Fibroblast of lung (primary cell): ENCODE results near the gene ANKRD13B. TPM values are rescaled to one million over a fixed set of nuclear protein-coding genes. Genes with fewer than 3 reads are reported as not detected.

Experiments used
- DNase-seq, 2 donors: peaks; one replicate each; pipeline versions ENCODE4 v3.0.0 to v3.0.0-alpha.2; 2010; ENCODE audit warnings: low read depth in 2 of 2
- H2AFZ ChIP-seq: 2 replicates; pipeline ENCODE4 v1.5.1; 2012; ENCODE audit warnings: low read length, control low read depth, inconsistent platforms
- H3K27ac ChIP-seq: 2 replicates; pipeline ENCODE4 v1.5.1; 2011; ENCODE audit warnings: low read length, control low read depth; ENCODE audit not compliant: insufficient read depth
- H3K27me3 ChIP-seq: 2 replicates; pipeline ENCODE4 v1.5.1; 2011; ENCODE audit warnings: mild to moderate bottlenecking, low read length; ENCODE audit not compliant: control insufficient read depth, insufficient read depth
- H3K36me3 ChIP-seq: 2 replicates; pipeline ENCODE4 v1.5.1; 2011; ENCODE audit warnings: low read length; ENCODE audit not compliant: control insufficient read depth, insufficient read depth
- H3K4me1 ChIP-seq: 2 replicates; pipeline ENCODE4 v1.5.1; 2011; ENCODE audit warnings: low read length; ENCODE audit not compliant: control insufficient read depth, insufficient read depth; ENCODE audit errors: extremely low read depth
- H3K4me2 ChIP-seq: 2 replicates; pipeline ENCODE4 v1.5.1; 2011; ENCODE audit warnings: low read length, control low read depth; ENCODE audit not compliant: insufficient read depth; ENCODE audit errors: extremely low read depth
- H3K4me3 ChIP-seq, 4 experiments: fragments of 200-600 bp in 1 of 4; sonication (generic) in 1 of 4; replicated peaks in 1 of 4; 2 replicates each; pipeline ENCODE4 v1.5.1; 2011 to 2016; ENCODE audit warnings: low read length in 4 of 4, low read depth in 3 of 4, mild to moderate bottlenecking in 3 of 4, control low read depth in 2 of 4, inconsistent platforms in 1 of 4, mixed read lengths in 1 of 4; ENCODE audit not compliant: insufficient read depth in 1 of 4; ENCODE audit errors: control extremely low read depth in 1 of 4
- H3K79me2 ChIP-seq: 2 replicates; pipeline ENCODE4 v1.5.1; 2012; ENCODE audit warnings: mild to moderate bottlenecking, low read length, inconsistent platforms; ENCODE audit not compliant: control insufficient read depth, insufficient read depth
- H3K9ac ChIP-seq: 2 replicates; pipeline ENCODE4 v1.5.1; 2011; ENCODE audit warnings: mild to moderate bottlenecking, low read length, control low read depth; ENCODE audit not compliant: insufficient read depth
- H3K9me3 ChIP-seq: 2 replicates; pipeline ENCODE4 v1.5.1; 2012; ENCODE audit warnings: low read depth, low read length; ENCODE audit not compliant: control insufficient read depth, insufficient read depth
- H4K20me1 ChIP-seq: 2 replicates; pipeline ENCODE4 v1.5.1; 2011; ENCODE audit warnings: low read length; ENCODE audit not compliant: control insufficient read depth, insufficient read depth; ENCODE audit errors: extremely low read depth
- EZH2 ChIP-seq: IDR thresholded peaks from 2 replicates; pipeline ENCODE4 v1.5.1; 2012; ENCODE audit warnings: low read length, control low read depth, mild to moderate bottlenecking; ENCODE audit errors: missing control alignments
- polyA plus RNA-seq, 2 donors: library from polyadenylated mRNA; depleted of rRNA in 1 of 2; stranded (reverse) in 1 of 2; unstranded in 1 of 2; fragments of >200 nt; gene quantifications; 2 replicates each; pipeline ENCODE4 v1.2.1, GENCODE V29; 2011 to 2012; ENCODE audit warnings: missing spikeins in 1 of 2
- total RNA-seq: library from RNA; depleted of rRNA; stranded (reverse); fragments of >200 nt; gene quantifications from 2 replicates; pipeline ENCODE4 v1.2.1, GENCODE V29; 2014
- TF ChIP-seq, protein P1 (sequence below), 2 donors: IDR thresholded peaks in 1 of 2; conservative IDR thresholded peaks in 1 of 2; 1 replicate in 1 of 2; 2 replicates in 1 of 2; pipeline ENCODE4 v1.5.1; 2011 to 2012; ENCODE audit warnings: low read length in 2 of 2, control low read depth in 1 of 2, inconsistent platforms in 1 of 2, low read depth in 1 of 2, mild to moderate bottlenecking in 1 of 2

ANKRD13B gene
- total and polyA plus RNA-seq, 2 donors (not counting 1 experiment from before 2014, with no cell fraction given) = 1.4 to 6.3 TPM

DNA sequence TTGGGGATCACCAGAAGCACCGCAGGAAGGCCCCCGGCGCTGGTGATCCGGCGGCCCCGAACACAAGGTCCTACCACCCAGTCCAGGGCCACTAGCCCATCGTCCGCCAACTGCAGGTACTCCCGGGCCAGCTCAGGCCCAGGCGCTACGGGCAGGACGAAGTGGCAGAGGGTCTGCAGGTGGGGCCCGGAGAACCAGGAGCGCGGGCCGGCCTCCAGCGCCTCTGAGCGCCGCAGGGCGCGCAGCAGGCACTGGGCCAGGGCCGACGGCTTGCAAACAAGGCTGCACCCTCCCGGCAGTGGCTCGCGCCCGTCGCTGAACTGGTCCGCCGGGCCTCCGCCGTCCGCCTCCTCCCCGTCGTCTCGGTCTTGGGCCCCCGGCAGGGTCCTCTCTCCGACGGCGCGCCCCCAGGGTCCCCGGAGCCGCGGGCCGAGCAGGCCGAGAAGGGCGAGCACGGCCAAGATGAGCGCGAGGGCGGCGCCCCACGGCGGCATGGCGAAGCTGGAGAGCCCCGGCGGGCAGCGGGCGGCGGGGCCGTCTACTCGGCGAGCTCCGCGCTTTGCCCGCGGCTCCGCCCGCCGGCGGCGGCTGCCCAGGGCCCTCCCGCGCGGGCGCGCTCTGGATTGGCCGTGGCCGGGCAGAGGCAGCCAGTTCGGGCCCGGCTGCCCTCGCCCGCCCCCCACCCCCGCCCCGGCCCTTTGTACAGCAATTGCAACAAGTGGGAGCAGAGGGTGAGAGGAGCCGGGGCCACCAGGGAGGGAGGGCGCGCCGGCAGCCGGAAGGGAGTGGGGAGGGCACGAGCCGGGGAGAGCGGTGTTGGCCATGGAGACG is 26.2 kb upstream of the ANKRD13B start, which contains the start of gene ABHD15:
Gene ABHD15, minus strand, starts transcription at position 565 of the 831 bp plus-strand sequence. Its CDS starts 71 bp downstream, at position 494.
- Histone ChIP-seq H2AFZ (peak within 1 kb of the TSS; percentile 81), H3K4me3 (peak within 1 kb of the TSS; percentile 70 to 85 (median 76)), H3K27ac (peak within 1 kb of the TSS; percentile 53), H4K20me1 (no peaks in the 10 kb centered on the region), H3K9me3 (no peaks in the 10 kb centered on the region), H3K36me3 (peaks cover 6% of the 10 kb centered on the region), H3K27me3 (no peaks in the 10 kb centered on the region), H3K4me1 (peaks cover 4% of the 10 kb centered on the region), H3K9ac (peak within 1 kb of the TSS; percentile 40), H3K79me2 (no peaks in the 10 kb centered on the region), H3K4me2 (peak within 1 kb of the TSS; percentile 79)
- no peak for TF ChIP-seq EZH2
- TF ChIP-seq, protein P1, sequence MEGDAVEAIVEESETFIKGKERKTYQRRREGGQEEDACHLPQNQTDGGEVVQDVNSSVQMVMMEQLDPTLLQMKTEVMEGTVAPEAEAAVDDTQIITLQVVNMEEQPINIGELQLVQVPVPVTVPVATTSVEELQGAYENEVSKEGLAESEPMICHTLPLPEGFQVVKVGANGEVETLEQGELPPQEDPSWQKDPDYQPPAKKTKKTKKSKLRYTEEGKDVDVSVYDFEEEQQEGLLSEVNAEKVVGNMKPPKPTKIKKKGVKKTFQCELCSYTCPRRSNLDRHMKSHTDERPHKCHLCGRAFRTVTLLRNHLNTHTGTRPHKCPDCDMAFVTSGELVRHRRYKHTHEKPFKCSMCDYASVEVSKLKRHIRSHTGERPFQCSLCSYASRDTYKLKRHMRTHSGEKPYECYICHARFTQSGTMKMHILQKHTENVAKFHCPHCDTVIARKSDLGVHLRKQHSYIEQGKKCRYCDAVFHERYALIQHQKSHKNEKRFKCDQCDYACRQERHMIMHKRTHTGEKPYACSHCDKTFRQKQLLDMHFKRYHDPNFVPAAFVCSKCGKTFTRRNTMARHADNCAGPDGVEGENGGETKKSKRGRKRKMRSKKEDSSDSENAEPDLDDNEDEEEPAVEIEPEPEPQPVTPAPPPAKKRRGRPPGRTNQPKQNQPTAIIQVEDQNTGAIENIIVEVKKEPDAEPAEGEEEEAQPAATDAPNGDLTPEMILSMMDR (conservative IDR thresholded peaks at IDR 0.05 in 1 of 2, IDR thresholded peaks at IDR 0.05 in 1 of 2; ENCODE audit: low read depth in 1 of 2, low read length in 2 of 2) = no peak
- DNase-seq = peak; percentile 65 to 79

DNA sequence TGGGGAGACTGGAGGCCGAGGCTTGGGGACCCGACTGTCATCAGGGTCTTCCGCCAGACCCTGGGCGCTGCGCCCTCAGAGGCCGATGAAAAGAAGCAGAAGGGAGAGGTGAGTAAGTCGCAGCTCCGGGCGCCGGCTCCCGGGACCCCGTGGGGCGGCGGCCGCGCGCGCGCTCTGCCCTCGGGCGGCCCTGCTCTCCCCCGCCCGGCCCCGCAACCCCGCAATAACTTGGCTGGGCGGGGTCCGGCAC is 25.7 kb upstream of the ANKRD13B start:
- H3K36me3 ChIP-seq = peaks cover 10% of the 10 kb centered on the region
- H3K79me2 ChIP-seq = no peaks in the 10 kb centered on the region
- TF ChIP-seq, protein P1 (conservative IDR thresholded peaks at IDR 0.05 in 1 of 2, IDR thresholded peaks at IDR 0.05 in 1 of 2; ENCODE audit: low read depth in 1 of 2, low read length in 2 of 2) = no peak
- no peak for TF ChIP-seq EZH2
- H3K4me2 ChIP-seq = peak overlapping the region; percentile 79
- H3K4me3 ChIP-seq = peak overlapping the region; percentile 70 to 85 (median 76)
- H3K9ac ChIP-seq = peak overlapping the region; percentile 40
- H3K27ac ChIP-seq = peak overlapping the region; percentile 53
- H3K9me3 ChIP-seq = no peaks in the 10 kb centered on the region
- H3K4me1 ChIP-seq = peaks cover 4% of the 10 kb centered on the region
- H4K20me1 ChIP-seq = no peaks in the 10 kb centered on the region
- H2AFZ ChIP-seq = peak overlapping the region; percentile 68
- H3K27me3 ChIP-seq = no peaks in the 10 kb centered on the region
- no peak for DNase-seq

DNA sequence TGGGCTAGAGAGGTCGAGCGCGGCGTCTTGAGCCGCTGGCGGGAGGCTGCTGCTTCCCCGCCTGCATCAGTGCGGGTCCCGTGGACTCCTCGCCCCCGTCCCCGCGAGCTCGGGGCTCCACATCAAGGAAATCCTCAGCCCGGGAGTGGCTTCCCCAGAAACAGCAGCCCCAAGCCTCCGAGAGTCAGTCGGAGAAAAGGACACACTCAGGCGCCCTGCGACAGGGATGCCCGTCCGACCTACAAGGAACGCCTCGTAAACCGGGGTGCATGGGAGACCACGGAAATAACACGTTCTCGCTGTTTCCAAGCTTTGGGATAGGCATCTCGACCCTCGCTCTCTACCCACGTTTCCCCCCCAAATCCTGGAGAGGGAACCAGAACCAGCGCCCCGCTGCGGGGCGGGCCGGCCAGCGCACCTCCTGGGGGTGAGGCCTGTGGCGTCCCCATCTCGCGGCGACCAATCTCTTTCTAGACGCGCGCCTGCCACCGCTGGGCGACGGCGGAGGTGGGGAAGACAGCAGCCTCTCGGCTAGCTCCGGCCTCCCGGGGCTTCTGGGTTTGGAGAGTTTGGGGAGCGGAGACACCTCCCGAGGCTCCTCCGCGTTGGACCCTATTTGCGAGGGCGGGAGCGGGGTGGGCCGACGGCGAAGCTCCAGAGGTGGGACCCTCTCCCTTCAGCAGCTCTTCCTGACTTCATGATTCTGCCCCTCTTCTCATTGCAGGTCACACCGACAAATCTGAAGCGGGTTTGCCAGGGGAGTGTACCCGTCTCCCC is 25.2 kb upstream of the ANKRD13B start:
- TF ChIP-seq EZH2 = no peak
- TF ChIP-seq, protein P1 (conservative IDR thresholded peaks at IDR 0.05 in 1 of 2, IDR thresholded peaks at IDR 0.05 in 1 of 2; ENCODE audit: low read depth in 1 of 2, low read length in 2 of 2) = peak in 1 of 2 donors; percentile 22
- Histone ChIP-seq H3K4me2 (peak overlapping the region; percentile 92), H3K4me3 (peak overlapping the region; percentile 70 to 85 (median 76)), H3K4me1 (peaks cover 7% of the 10 kb centered on the region), H4K20me1 (no peaks in the 10 kb centered on the region), H3K36me3 (peaks cover 9% of the 10 kb centered on the region), H3K9me3 (no peaks in the 10 kb centered on the region), H3K9ac (peak overlapping the region; percentile 40), H3K27ac (peak overlapping the region; percentile 53), H3K79me2 (no peaks in the 10 kb centered on the region), H3K27me3 (no peaks in the 10 kb centered on the region), H2AFZ (peak overlapping the region; percentile 81)
- DNase-seq = peak; percentile 35 to 48
